Gastroesophageal sphincter (tissue), 4 donors: ENCODE data around the gene PUS1. TPM values are rescaled to one million over a fixed set of nuclear protein-coding genes. Genes with fewer than 3 reads are reported as not detected.

ENCODE experiments used
- ATAC-seq: fragments of 150-250 bp; one replicate; pipeline ENCODE4 v1.9.1; 2016; ENCODE audit warnings: mild to moderate bottlenecking, moderate library complexity
- H3K27ac ChIP-seq, 4 donors: fragments of 200-600 bp; sonication (generic) in 3 of 4; 1 replicate in 3 of 4; 2 replicates in 1 of 4; pipeline ENCODE4 v1.5.1; 2016 to 2019
- H3K27me3 ChIP-seq: fragments of 200-600 bp; sonication (generic); one replicate; pipeline ENCODE4 v1.5.1; 2019
- H3K36me3 ChIP-seq, 2 donors: fragments of 200-600 bp; sonication (generic); one replicate each; pipeline ENCODE4 v1.5.1; 2019; ENCODE audit warnings: control low read depth in 1 of 2
- H3K4me1 ChIP-seq, 3 donors: fragments of 200-600 bp; sonication (generic); 1 replicate in 2 of 3; 2 replicates in 1 of 3; pipeline ENCODE4 v1.5.1; 2016 to 2019; ENCODE audit warnings: control low read depth in 2 of 3
- H3K4me3 ChIP-seq, 2 donors: fragments of 200-600 bp; sonication (generic); one replicate each; pipeline ENCODE4 v1.5.1; 2019; ENCODE audit warnings: mild to moderate bottlenecking in 1 of 2, moderate library complexity in 1 of 2
- H3K9me3 ChIP-seq, 3 donors: fragments of 200-600 bp; sonication (generic); one replicate each; pipeline ENCODE4 v1.5.1; 2017 to 2019; ENCODE audit warnings: control low read depth in 2 of 3
- CTCF ChIP-seq, 4 experiments: fragments of 200-600 bp in 2 of 4; fragments of 450-650 bp in 2 of 4; sonication (generic) in 1 of 4; IDR thresholded peaks; one replicate each; pipeline ENCODE4 v1.5.1; 2017 to 2019; ENCODE audit warnings: antibody characterized with exemption in 4 of 4, mild to moderate bottlenecking in 2 of 4, moderate library complexity in 2 of 4
- EP300 ChIP-seq: sonication (generic); formaldehyde crosslinking; IDR thresholded peaks from one replicate; pipeline ENCODE4 v1.6.1; 2017; ENCODE audit warnings: antibody characterized with exemption, mild to moderate bottlenecking
- POLR2A ChIP-seq, 2 donors: fragments of 450-650 bp; IDR thresholded peaks; one replicate each; pipeline ENCODE4 v1.6.1; 2017; ENCODE audit warnings: antibody characterized with exemption in 2 of 2, mild to moderate bottlenecking in 2 of 2, moderate library complexity in 1 of 2
- POLR2AphosphoS5 ChIP-seq: sonication (generic); formaldehyde crosslinking; IDR thresholded peaks from one replicate; pipeline ENCODE4 v1.6.1; 2017; ENCODE audit warnings: antibody characterized with exemption
- WGBS, 2 donors: methylation state at CpG; one replicate each; pipeline ENCODE4 v1.1.5; 2018; ENCODE audit warnings: low coverage in 1 of 2; 5-methylcytosine and 5-hydroxymethylcytosine counted together
- total RNA-seq, 4 donors: library from RNA; depleted of rRNA; stranded (reverse); fragments of >200 nt; gene quantifications; one replicate each; pipeline ENCODE4 v1.1.0, GENCODE V29; 2016

PUS1 gene
- total RNA-seq, 4 donors from 2014 or later, result 7.2 to 28.2 (median 13.1) TPM

DNA sequence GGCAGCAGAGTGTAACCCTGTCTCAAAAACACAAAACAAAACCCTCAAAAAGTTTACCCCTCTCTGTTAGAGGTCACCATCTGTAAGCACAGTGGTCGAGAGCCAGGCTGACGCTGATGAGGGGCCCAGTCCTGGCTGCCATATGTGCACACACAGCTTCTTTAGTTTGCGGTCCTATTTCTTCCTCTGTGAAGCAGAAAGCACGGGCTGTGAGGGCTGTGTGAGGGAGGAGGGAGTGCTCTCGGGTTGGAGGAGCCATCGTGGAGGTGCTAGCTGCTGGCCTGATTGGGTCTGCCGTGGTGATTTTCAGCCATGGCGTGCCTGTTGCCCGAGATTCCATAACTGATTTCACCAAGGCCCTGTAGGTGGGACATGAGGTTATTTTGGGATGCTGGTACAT, 31.2 kb upstream of the PUS1 start:
- H3K4me3 ChIP-seq, result no peak overlapping the region
- WGBS, 2 donors, result 67 to 85% methylated on average over 3 to 8 of the region's 9 CpGs
- H3K27ac ChIP-seq, result peak overlapping the region in 3 of 4 donors; percentile 42 to 97 (median 96)
- no peaks in the 10 kb centered on the region for H3K9me3 ChIP-seq
- peaks cover 0 to 26% of the 10 kb centered on the region in 2 donors for H3K36me3 ChIP-seq
- ATAC-seq, result no peak
- TF ChIP-seq POLR2A (IDR thresholded peaks at IDR 0.05), result no peak
- TF ChIP-seq EP300, result no peak
- TF ChIP-seq CTCF (IDR thresholded peaks at IDR 0.05), result no peak
- no peak for TF ChIP-seq POLR2AphosphoS5
- H3K4me1 ChIP-seq, result peaks cover 0 to 83% (median 38%) of the 10 kb centered on the region in 3 donors
- H3K27me3 ChIP-seq, result no peaks in the 10 kb centered on the region

GRCh38 chr12:131900397-131900796, 28.7 kb upstream of the PUS1 start:
- peaks cover 0 to 98% (median 53%) of the 10 kb centered on the region in 3 donors for H3K4me1 ChIP-seq
- peaks cover 0 to 37% of the 10 kb centered on the region in 2 donors for H3K36me3 ChIP-seq
- ATAC-seq, result no peak
- no peaks in the 10 kb centered on the region for H3K9me3 ChIP-seq
- TF ChIP-seq CTCF (IDR thresholded peaks at IDR 0.05) (no peak), EP300 (no peak), POLR2A (IDR thresholded peaks at IDR 0.05) (no peak), POLR2AphosphoS5 (no peak)
- no peaks in the 10 kb centered on the region for H3K27me3 ChIP-seq
- no peak overlapping the region for H3K27ac ChIP-seq
- 86% methylated on average over 1 of the region's 6 CpGs; no CpG with 5 or more reads in 1 of the 2 donors for WGBS, 2 donors
- no peak overlapping the region for H3K4me3 ChIP-seq

DNA sequence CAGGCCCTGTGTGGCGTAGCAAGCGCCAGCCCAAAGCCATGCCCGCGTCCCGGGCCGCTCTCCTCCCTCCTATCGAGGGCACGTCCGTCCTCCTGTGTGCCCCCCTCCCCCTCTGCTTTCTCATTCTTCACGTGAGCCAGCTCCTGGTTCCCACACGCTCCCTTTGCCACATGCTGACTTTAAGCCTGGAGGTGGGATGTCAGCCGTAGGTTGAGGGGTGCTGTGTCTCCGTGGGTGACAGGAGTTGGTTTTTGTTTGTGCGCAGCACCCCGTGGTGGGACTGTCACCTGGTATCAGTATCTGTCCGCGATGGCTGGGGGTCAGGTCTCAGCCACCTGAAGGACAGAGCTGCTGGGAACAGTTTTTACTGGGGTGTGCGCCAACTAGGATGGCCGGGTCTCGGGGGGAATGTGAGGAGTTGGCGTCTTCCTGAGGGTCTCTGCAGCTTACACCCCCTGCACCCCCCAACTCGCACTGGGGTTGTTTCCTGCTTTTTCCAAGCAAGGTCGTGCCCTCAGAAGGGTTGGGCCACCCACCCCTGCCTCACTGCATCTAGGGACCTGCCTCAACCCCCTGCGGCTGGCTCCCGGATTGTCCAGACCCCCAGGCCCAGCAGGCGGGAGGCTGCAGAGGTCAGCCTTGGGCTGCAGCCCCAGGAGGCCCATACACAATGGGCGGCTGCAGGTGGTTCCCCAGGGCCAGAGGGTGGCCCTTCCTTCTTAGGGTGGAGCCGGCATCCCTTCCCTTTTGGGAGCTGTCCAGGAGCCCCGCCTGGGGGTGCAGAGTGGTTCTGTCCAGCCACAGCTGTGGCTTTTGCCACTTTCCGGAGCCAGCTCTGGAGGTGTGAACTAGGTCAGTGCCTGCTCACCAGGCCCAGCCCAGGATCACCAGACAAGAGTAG, 27.4 kb upstream of the PUS1 start:
- H3K9me3 ChIP-seq, result no peaks in the 10 kb centered on the region
- peaks cover 0 to 43% of the 10 kb centered on the region in 2 donors for H3K36me3 ChIP-seq
- H3K27me3 ChIP-seq, result no peaks in the 10 kb centered on the region
- ATAC-seq, result peak; percentile 23
- peak overlapping the region in 3 of 4 donors; percentile 10 to 43 (median 24) for H3K27ac ChIP-seq
- H3K4me3 ChIP-seq, result peak overlapping the region in 1 of 2 donors; percentile 18
- H3K4me1 ChIP-seq, result peaks cover 0 to 100% (median 52%) of the 10 kb centered on the region in 3 donors
- 43 to 63% methylated on average over 7 to 13 of the region's 30 CpGs for WGBS, 2 donors
- no peak for TF ChIP-seq POLR2A (IDR thresholded peaks at IDR 0.05)
- TF ChIP-seq CTCF (IDR thresholded peaks at IDR 0.05), result no peak
- TF ChIP-seq EP300, result no peak
- TF ChIP-seq POLR2AphosphoS5, result no peak

GRCh38 chr12:131902332-131903241, 26.5 kb upstream of the PUS1 start:
- Histone ChIP-seq H3K27ac (peak overlapping the region in 3 of 4 donors; percentile 10 to 43 (median 24)), H3K4me1 (peaks cover 0 to 93% (median 43%) of the 10 kb centered on the region in 3 donors), H3K36me3 (peaks cover 0 to 52% of the 10 kb centered on the region in 2 donors), H3K4me3 (peak overlapping the region in 1 of 2 donors; percentile 18), H3K9me3 (no peaks in the 10 kb centered on the region), H3K27me3 (no peaks in the 10 kb centered on the region)
- WGBS, 2 donors, result no CpG with 5 or more reads among the region's 25 CpGs
- TF ChIP-seq POLR2AphosphoS5, result no peak
- no peak for TF ChIP-seq EP300
- TF ChIP-seq CTCF (IDR thresholded peaks at IDR 0.05), result no peak
- no peak for TF ChIP-seq POLR2A (IDR thresholded peaks at IDR 0.05)
- ATAC-seq, result no peak
